Transverse colon (tissue), 3 donors: Measurements from ENCODE around the gene SLAMF8.

Source experiments
- CTCF ChIP-seq, 5 experiments: fragments of 200-600 bp in 3 of 5; fragments of 450-650 bp in 2 of 5; sonication (generic) in 3 of 5; IDR thresholded peaks; 1 replicate in 2 of 5; 2 replicates in 3 of 5; pipeline ENCODE4 v1.5.1; 2016 to 2017; ENCODE audit warnings: antibody characterized with exemption in 5 of 5, inconsistent platforms in 3 of 5, mild to moderate bottlenecking in 2 of 5, moderate library complexity in 1 of 5
- POLR2A ChIP-seq: fragments of 450-650 bp; IDR thresholded peaks from one replicate; pipeline ENCODE4 v1.6.1; 2016; ENCODE audit warnings: antibody characterized with exemption, mild to moderate bottlenecking, moderate library complexity

- TF ChIP-seq CTCF (IDR thresholded peaks at IDR 0.05) (no peak), POLR2A (no peak)
Observed at GRCh38 chr1:159838715-159839114, 12.0 kb downstream of the SLAMF8 start.
